Measurements from ENCODE around the gene B4GALT4. TPM values are rescaled to one million over a fixed set of nuclear protein-coding genes. Genes with fewer than 3 reads are reported as not detected.
A peak's percentile ranks its signal among the peaks of the same experiment; 100 is the strongest.
"Not testable (repeated sequence)": the region's sequence is repeated elsewhere in the genome, so short reads cannot be mapped to it uniquely, and the experiment has no call there.

The B4GALT4 gene
- 10 to 100 TPM; 13.3 to 15.9 TPM for total RNA-seq
- long read RNA-seq, transcript B4GALT4-202 (8 exons, 2,459 nt): major isoform, 10 of 20 reads
- long read RNA-seq, partial matches to known transcripts: 1 of 20 reads
- long read RNA-seq, other reads (novel, unspliced or antisense): 6 of 20 reads

DNA sequence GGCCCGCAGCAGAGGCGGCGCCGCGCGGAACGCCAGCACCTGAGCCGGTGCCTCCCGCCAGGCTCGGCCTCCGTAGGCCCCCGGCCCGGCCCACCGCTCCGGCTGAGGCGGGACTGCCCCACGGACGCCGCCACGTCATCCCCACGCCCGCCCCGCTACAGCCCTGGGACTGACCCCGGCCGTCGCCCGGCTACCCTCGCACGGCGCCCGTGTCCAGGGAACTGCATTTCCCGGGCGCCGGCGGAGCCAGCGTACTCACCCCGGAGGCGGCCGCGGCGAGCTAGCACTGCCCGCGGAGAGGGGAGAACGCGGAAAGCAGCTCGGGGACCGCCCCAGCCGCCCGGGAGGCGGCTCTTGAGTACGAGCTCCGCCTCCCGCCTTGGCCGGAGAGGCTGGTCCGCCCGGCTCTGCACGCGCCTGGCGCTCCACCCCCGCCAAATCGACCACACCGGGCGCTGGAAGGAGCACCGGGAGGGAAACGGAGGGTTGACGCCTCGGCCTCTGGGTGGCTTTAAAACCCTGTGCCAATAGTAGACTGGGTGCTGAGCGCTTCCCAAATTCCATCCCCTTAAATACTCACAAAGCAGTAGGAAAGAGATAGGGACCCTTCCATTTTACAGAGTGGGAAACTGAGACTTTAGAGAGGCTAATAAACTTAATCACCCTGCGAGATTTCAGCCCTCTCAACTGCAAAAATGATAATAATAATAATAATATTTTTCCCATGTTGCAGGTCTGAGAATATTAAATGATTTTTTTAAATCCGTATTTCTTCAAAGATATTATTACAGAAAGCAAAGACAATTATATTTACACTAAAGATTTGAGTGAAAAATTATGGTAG is at the start of gene B4GALT4:
Gene B4GALT4, minus strand, starts transcription at position 288 of the 844 bp plus-strand sequence. CDS start 10,779 bp downstream, outside the sequence.
- DNase-seq (peak; percentile 92), ATAC-seq (peak; percentile 94 to 96)
- intact Hi-C loops (cut with DNase I): no loop called here

DNA sequence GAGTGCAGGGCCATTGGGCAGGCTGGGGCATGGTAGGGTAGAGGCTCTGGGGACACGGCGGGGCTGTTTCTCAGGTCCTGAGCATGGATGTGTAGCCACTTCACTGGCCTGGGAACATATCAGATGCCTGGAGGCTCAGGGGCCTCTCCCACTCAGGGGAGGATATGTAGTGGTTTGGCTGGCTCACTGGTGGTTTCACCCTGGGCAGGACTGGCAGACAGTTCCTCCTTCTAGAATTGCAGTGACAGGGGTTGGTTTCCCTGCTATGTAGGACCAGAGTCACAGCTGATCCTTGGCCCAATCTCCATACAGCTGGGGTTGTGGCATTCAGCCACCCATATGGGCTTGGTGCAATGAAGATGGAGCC is 48.7 kb upstream of the B4GALT4 start:
- intact Hi-C loops (cut with DNase I): no loop called here
- ATAC-seq: no peak
- DNase-seq: no peak

DNA sequence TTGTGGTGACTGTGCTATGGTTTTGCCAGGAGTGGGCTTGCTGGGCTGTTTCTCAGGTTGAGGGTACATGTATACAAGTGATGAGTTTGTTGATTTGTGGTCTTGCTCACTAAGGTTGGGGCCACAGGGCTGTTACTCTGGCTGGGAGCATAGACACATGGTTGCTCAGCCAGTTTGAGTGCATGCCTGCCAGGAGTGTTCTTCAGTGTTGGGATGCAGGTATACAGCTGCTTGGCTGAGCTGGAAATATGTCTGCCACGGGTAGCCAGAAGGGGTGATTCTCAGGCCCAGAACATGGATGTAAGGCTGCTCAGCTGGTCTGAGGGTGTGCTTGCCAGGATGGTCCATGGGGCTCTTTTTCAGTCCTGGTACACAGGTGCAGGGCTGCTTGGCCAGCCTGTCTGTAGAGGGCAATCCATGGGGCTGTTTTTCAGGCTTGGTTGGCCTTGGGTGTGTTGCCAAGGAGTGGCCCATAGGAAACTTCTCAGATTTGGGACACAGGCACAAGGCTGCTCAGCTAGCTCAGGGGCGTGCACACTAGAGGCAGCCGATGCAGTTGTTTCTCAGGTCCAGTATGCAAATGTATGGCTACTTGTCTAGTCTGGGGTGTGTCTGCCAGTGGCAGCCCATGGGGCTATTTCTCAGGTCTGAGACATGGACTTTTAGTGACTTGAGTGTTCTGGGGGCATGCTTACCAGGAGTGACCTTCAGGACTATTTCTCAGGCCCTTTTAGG is 48.2 kb upstream of the B4GALT4 start:
- DNase-seq (no peak), ATAC-seq (no peak)
- intact Hi-C loops (cut with DNase I): no loop called here

- intact Hi-C loops (cut with DNase I): loop anchor here (5.0 to 10.0 kb wide), 3 partner anchors 73 to 405 kb away; no protein-coding TSS in a partner anchor
- ATAC-seq (peak in 1 of 2 donors; percentile 17), DNase-seq (no peak)
Observed at GRCh38 chr3:119279584-119280243, 39.0 kb upstream of the B4GALT4 start.

DNA sequence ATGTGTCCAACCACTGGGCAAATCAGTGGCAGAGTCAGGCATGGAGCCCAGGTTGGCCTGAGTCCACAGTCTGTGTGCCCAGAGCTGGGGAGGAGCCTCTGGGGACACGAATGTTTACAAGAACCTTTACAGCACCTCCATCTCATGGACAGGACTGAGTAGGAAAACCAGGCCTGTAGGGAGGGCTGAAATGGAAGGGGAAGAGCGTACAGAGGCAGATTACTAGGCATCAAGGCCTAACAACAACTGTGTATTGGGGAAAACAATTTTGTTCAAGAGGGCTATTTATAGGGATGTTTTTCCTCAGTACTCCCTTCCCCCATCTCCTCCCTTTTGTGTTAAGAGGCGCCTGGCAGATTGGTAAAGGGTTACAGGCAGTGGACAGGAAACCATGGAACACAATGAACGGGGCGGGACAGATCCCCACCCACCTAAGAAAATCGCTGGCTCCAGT is 38.5 kb upstream of the B4GALT4 start:
- intact Hi-C loops (cut with DNase I): loop anchor here (5.0 to 10.0 kb wide), 3 partner anchors 73 to 406 kb away; no protein-coding TSS in a partner anchor
- peak; percentile 71 for DNase-seq
- peak; percentile 84 to 86 for ATAC-seq

DNA sequence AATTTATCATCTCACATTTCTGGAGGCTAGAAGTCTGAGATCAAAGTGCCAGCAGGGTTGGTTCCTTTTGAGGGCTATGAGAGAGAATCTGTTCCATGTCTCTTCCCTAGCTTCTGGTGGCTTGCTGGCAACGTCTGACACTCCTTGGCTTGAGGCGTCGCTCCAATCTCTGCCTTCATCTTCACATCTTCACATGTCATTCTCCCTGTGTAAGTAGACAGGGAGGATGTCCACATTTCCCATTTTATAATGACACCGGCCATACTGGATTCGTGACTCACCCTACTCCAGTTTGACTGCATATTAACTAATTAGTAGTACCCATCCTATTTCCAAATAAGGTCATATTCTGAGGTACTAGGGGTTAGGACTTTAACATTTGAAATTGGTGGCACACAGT is 36.0 kb upstream of the B4GALT4 start:
- intact Hi-C loops (cut with DNase I): loop anchor here (5.0 to 10.0 kb wide), 3 partner anchors 76 to 408 kb away; no protein-coding TSS in a partner anchor
- ATAC-seq (no peak), DNase-seq (no peak)

DNA sequence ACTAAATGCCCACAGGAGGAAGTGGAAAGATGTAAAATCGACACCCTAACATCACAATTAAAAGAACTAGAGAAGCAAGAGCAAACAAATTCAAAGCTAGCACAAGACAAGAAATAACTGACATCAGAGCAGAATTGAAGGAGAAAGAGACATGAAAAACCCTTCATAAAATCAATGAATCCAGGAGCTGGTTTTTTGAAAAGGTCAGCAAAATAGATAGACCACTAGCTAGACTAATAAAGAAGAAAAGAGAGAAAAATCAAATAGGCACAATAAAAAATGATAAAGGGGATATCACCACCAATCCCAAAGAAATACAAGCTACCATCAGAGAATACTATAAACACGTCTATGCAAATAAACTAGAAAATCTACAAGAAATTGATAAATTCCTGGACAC is 29.5 kb upstream of the B4GALT4 start:
- intact Hi-C loops (cut with DNase I): loop anchor here in 1 of 2 donors (10.0 kb wide), 1 partner anchor 415 kb away; no protein-coding TSS in a partner anchor
- ATAC-seq, DNase-seq: not testable (repeated sequence)

DNA sequence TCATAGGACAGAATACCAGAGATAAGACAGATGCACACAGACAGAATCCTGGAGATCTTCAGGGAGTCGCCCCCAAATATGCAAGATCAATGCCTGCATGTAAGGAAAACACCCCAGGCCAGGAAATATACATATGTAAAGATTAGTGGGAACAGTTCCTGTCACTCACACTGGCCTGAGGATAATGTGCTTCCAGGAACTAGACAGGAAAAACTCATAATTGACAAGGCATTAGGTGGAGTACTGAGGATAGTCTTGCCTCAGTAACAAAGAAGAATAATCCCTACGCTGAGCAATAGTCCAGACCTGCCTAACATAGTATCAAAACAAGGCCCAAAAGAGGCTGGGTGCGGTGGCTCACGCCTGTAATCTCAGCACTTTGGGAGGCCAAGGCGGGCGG is 20.4 kb upstream of the B4GALT4 start:
- intact Hi-C loops (cut with DNase I): no loop called here
- DNase-seq: no peak
- no peak for ATAC-seq

- intact Hi-C loops (cut with DNase I): no loop called here
- DNase-seq (no peak), ATAC-seq (no peak)
Observed at GRCh38 chr3:119259821-119260220, 19.1 kb upstream of the B4GALT4 start.

DNA sequence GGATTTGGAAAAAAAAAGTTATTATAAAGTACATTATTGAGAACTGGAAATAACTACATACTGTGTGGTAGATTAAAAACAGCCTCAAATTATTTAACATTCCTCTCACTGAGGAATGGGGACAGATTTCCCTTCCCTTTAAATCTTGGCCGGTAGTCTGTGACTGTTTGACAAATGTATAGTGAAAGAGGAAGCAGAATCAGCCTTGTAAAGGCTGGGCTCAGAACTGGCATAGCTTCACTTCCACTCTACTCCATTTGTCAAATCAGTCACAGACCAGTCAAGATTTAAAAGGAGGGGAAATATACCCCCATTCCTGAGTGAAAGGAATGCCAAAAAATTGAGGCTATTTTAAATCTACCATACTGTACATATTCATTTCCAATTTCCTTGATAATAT is 18.2 kb upstream of the B4GALT4 start:
- intact Hi-C loops (cut with DNase I): no loop called here
- DNase-seq (no peak), ATAC-seq (peak in 1 of 2 donors; percentile 37)

GRCh38 chr3:119257654-119258410 is 17.2 kb upstream of the B4GALT4 start:
- intact Hi-C loops (cut with DNase I): no loop called here
- peak; percentile 82 to 96 for ATAC-seq
- no peak for DNase-seq

GRCh38 chr3:119257111-119257510 is 16.4 kb upstream of the B4GALT4 start:
- intact Hi-C loops (cut with DNase I): no loop called here
- DNase-seq (no peak), ATAC-seq (no peak)

- intact Hi-C loops (cut with DNase I): no loop called here
- ATAC-seq (no peak), DNase-seq (no peak)
Observed at GRCh38 chr3:119255214-119255613, 14.5 kb upstream of the B4GALT4 start.

DNA sequence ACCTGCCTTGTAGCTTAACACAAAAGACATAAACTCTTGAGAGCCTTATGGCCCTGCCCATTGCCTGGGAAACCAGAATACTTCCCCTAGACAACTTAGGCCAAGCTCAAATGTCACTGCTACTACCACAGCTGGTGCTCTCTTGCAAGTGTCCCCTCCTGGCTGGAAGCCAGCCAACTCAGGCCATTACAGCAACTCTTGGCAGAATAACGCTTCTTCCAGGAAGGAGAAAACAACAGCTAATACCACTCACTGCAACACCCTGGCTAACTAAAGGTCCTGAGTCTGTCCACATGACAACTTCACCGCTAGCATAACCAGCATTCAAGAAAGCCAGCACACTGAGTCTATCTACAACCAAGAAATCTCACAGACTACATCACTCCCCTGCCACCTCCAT is 5.1 kb upstream of the B4GALT4 start:
- peak; percentile 63 for DNase-seq
- ATAC-seq: peak in 1 of 2 donors; percentile 14
- intact Hi-C loops (cut with DNase I): no loop called here

DNA sequence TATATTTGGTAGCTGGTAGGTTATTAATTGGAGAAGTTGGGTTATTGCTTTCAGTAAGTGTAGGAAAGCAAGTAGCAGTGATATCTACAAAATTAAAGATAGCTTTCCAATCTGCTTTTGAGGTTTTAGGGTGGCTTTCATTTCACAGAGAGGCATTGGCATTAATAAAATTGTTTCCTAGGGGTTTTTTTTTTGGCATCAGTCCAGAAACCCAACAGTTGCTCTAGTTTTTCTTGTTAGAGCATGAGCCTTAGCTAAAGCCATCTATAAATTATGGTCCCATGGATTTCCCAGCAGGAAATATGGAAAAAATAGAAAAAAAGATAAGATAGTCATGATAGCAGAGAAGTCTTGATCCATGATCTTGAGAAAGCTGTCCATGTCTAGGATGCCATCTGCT is 3.0 kb upstream of the B4GALT4 start:
- DNase-seq (no peak), ATAC-seq (no peak)
- intact Hi-C loops (cut with DNase I): no loop called here

DNA sequence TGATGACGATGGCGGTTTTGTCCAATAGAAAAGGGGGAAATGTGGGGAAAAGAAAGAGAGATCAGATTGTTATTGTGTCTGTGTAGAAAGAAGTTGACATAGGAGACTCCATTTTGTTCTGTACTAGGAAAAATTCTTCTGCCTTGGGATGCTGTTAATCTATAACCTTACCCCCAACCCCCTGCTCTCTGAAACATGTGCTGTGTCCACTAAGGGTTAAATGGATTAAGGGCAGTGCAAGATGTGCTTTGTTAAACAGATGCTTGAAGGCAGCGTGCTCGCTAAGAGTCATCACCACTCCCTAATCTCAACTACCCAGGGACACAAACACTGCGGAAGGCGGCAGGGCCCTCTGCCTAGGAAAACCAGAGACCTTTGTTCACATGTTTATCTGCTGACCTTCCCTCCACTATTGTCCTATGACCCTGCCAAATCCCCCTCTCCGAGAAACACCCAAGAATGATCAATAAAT is 2.4 kb upstream of the B4GALT4 start:
- ATAC-seq; DNase-seq; intact Hi-C loops (cut with DNase I): not testable (repeated sequence)

DNA sequence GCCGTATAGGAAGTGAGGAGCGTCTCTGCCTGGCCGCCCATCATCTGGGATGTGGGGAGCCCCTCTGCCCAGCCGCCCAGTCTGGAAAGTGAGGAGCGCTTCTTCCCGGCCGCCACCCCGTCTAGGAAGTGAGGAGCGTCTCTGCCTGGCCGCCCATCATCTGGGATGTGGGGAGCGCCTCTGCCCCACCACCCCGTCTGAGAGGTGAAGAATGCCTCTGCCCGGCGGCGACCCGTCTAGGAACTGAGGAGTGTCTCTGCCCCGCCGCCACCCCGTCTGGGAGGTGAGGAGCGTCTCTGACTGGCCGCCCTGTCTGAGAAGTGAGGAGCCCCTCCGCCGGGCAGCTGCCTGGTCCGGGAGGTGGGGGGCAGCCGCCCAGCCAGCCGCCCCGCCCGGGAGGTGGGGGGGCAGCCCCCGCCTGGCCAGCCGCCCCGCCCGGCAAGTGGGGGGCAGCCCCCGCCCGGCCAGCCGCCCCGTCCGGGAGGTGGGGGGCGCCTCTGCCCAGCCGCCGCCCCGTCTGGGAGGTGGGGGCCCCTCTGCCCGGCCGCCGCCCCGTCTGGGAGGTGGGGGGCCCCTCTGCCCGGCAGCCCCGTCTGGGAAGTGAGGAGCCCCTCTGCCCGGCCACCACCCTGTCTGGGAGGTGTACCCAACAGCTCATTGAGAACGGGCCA is 1.8 kb upstream of the B4GALT4 start:
- DNase-seq; intact Hi-C loops (cut with DNase I); ATAC-seq: not testable (repeated sequence)

DNA sequence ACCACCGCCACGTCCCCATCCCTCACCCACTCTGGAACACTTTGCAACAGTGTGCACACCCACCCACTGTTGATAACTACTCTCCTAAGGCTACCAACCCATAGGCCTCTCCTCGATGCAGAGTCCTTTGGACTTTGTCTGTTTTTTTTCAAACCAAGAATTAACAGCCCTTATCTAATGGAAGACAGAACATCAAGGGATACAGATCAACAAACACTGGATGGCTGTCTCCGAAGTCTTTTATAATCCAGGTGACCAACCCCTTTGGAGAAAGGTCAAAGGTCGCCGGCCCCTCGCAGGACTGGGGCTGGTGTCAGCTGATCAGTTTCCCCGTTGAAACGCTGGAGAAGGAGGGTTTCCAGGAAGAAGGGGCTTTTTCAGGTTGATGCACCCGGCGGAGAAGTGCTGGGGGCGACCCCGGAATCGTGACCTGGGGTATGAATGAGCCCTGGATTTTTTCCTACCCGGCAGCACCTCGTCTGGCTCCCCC is 532 bp downstream of the B4GALT4 start:
- DNase-seq: peak; percentile 42
- peak; percentile 9 to 10 for ATAC-seq
- intact Hi-C loops (cut with DNase I): no loop called here
